IPS-20b (cell line): ENCODE measurements around the gene GABRQ.

ENCODE experiments used
- H3K27ac ChIP-seq: one replicate; pipeline ENCODE4 v1.5.1; 2013; ENCODE audit warnings: low read length
- H3K27me3 ChIP-seq: 2 replicates; pipeline ENCODE4 v1.6.1; 2013; ENCODE audit warnings: mild to moderate bottlenecking, low read length, inconsistent platforms; ENCODE audit not compliant: insufficient read depth
- H3K36me3 ChIP-seq: 2 replicates; pipeline ENCODE4 v1.6.1; 2013; ENCODE audit warnings: low read depth, mild to moderate bottlenecking, inconsistent platforms, low read length, moderate library complexity; ENCODE audit not compliant: insufficient read depth
- H3K4me1 ChIP-seq: 2 replicates; pipeline ENCODE4 v1.6.1; 2013; ENCODE audit warnings: mild to moderate bottlenecking, control low read depth, inconsistent platforms, low read length, moderate library complexity; ENCODE audit not compliant: insufficient read depth
- H3K4me3 ChIP-seq: 2 replicates; pipeline ENCODE4 v1.5.1; 2013; ENCODE audit warnings: mild to moderate bottlenecking, low read length, inconsistent platforms
- H3K9ac ChIP-seq: 2 replicates; pipeline ENCODE4 v1.6.1; 2013; ENCODE audit warnings: low read depth, mild to moderate bottlenecking, inconsistent platforms, low read length, moderate library complexity
- H3K9me3 ChIP-seq: 2 replicates; pipeline ENCODE4 v1.6.1; 2013; ENCODE audit warnings: mild to moderate bottlenecking, low read depth, low read length, inconsistent platforms; ENCODE audit not compliant: insufficient read depth

Gene GABRQ

GRCh38 chrX:152640034-152640818 is 2.5 kb downstream of the GABRQ start:
- Histone ChIP-seq H3K4me1 (peaks cover 13% of the 10 kb centered on the region; the same call in 1 of the 2 replicates), H3K9ac (no peak overlapping the region), H3K4me3 (peak overlapping the region; percentile 41; the same call in 1 of the 2 replicates), H3K27ac (no peak overlapping the region), H3K27me3 (peaks cover 35% of the 10 kb centered on the region), H3K36me3 (peaks cover 10% of the 10 kb centered on the region; the same call in 1 of the 2 replicates), H3K9me3 (no peaks in the 10 kb centered on the region)

- peaks cover 13% of the 10 kb centered on the region; the same call in 1 of the 2 replicates for H3K4me1 ChIP-seq
- no peak overlapping the region for H3K27ac ChIP-seq
- H3K36me3 ChIP-seq: peaks cover 17% of the 10 kb centered on the region; the same call in 1 of the 2 replicates
- H3K27me3 ChIP-seq: peaks cover 35% of the 10 kb centered on the region
- peak overlapping the region; percentile 46; the same call in 1 of the 2 replicates for H3K4me3 ChIP-seq
- H3K9me3 ChIP-seq: no peaks in the 10 kb centered on the region
- peak overlapping the region; percentile 25; the same call in 1 of the 2 replicates for H3K9ac ChIP-seq
These were observed 3.7 kb downstream of the GABRQ start for GRCh38 chrX:152641256-152641875.

- Histone ChIP-seq H3K27me3 (peaks cover 30% of the 10 kb centered on the region), H3K36me3 (peaks cover 21% of the 10 kb centered on the region; the same call in 1 of the 2 replicates), H3K9me3 (no peaks in the 10 kb centered on the region), H3K27ac (no peak overlapping the region), H3K4me1 (peaks cover 13% of the 10 kb centered on the region; the same call in 1 of the 2 replicates), H3K9ac (peak overlapping the region; percentile 25; the same call in 1 of the 2 replicates), H3K4me3 (0 out of 2 replicates have a peak overlapping the region, but pooled peaks have one; percentile 46)
These were observed 4.3 kb downstream of the GABRQ start for GRCh38 chrX:152641996-152642395.

GRCh38 chrX:152642931-152643564 is 5.4 kb downstream of the GABRQ start:
- Histone ChIP-seq H3K27me3 (peaks cover 25% of the 10 kb centered on the region), H3K4me1 (peaks cover 13% of the 10 kb centered on the region; the same call in 1 of the 2 replicates), H3K27ac (no peak overlapping the region), H3K9me3 (no peaks in the 10 kb centered on the region), H3K9ac (no peak overlapping the region), H3K36me3 (peaks cover 26% of the 10 kb centered on the region; the same call in 1 of the 2 replicates), H3K4me3 (no peak overlapping the region)

GRCh38 chrX:152646961-152647360 is 9.3 kb downstream of the GABRQ start:
- H3K4me3 ChIP-seq: no peak overlapping the region
- no peak overlapping the region for H3K9ac ChIP-seq
- H3K9me3 ChIP-seq: no peaks in the 10 kb centered on the region
- peaks cover 41% of the 10 kb centered on the region; the same call in 1 of the 2 replicates for H3K36me3 ChIP-seq
- no peak overlapping the region for H3K27ac ChIP-seq
- H3K27me3 ChIP-seq: no peaks in the 10 kb centered on the region
- peaks cover under 1% of the 10 kb centered on the region; the same call in 1 of the 2 replicates for H3K4me1 ChIP-seq

GRCh38 chrX:152647978-152648377 is 10.3 kb downstream of the GABRQ start:
- peaks cover 41% of the 10 kb centered on the region; the same call in 1 of the 2 replicates for H3K36me3 ChIP-seq
- H3K4me3 ChIP-seq: no peak overlapping the region
- no peaks in the 10 kb centered on the region for H3K4me1 ChIP-seq
- no peaks in the 10 kb centered on the region for H3K9me3 ChIP-seq
- no peak overlapping the region for H3K27ac ChIP-seq
- H3K27me3 ChIP-seq: no peaks in the 10 kb centered on the region
- H3K9ac ChIP-seq: no peak overlapping the region

GRCh38 chrX:152652060-152652459 is 14.4 kb downstream of the GABRQ start:
- Histone ChIP-seq H3K4me1 (no peaks in the 10 kb centered on the region), H3K4me3 (no peak overlapping the region), H3K9me3 (no peaks in the 10 kb centered on the region), H3K9ac (no peak overlapping the region), H3K27me3 (no peaks in the 10 kb centered on the region), H3K36me3 (peaks cover 20% of the 10 kb centered on the region; the same call in 1 of the 2 replicates), H3K27ac (no peak overlapping the region)

GRCh38 chrX:152652467-152652866 is 14.8 kb downstream of the GABRQ start:
- H3K9ac ChIP-seq: no peak overlapping the region

GRCh38 chrX:152656087-152656486 is 18.4 kb downstream of the GABRQ start:
- no peak overlapping the region for H3K9ac ChIP-seq
- H3K27me3 ChIP-seq: no peaks in the 10 kb centered on the region
- no peak overlapping the region for H3K27ac ChIP-seq
- no peak overlapping the region for H3K4me3 ChIP-seq
- no peaks in the 10 kb centered on the region for H3K4me1 ChIP-seq
- H3K9me3 ChIP-seq: no peaks in the 10 kb centered on the region
- peaks cover 9% of the 10 kb centered on the region; the same call in 1 of the 2 replicates for H3K36me3 ChIP-seq

More at GRCh38 chrX:152652467-152652866, 14.8 kb downstream of the GABRQ start:
- H3K4me1 ChIP-seq: no peaks in the 10 kb centered on the region
- H3K4me3 ChIP-seq: no peak overlapping the region
- H3K9me3 ChIP-seq: no peaks in the 10 kb centered on the region
- H3K36me3 ChIP-seq: peaks cover 20% of the 10 kb centered on the region; the same call in 1 of the 2 replicates
- no peaks in the 10 kb centered on the region for H3K27me3 ChIP-seq
- no peak overlapping the region for H3K27ac ChIP-seq

- Histone ChIP-seq H3K9ac (no peak overlapping the region), H3K27me3 (no peaks in the 10 kb centered on the region), H3K4me3 (no peak overlapping the region), H3K36me3 (peaks cover 1% of the 10 kb centered on the region; the same call in 1 of the 2 replicates), H3K9me3 (no peaks in the 10 kb centered on the region), H3K4me1 (no peaks in the 10 kb centered on the region), H3K27ac (no peak overlapping the region)
These were observed 19.2 kb downstream of the GABRQ start for GRCh38 chrX:152656890-152657289.

GRCh38 chrX:152658302-152658701 is 20.6 kb downstream of the GABRQ start:
- no peaks in the 10 kb centered on the region for H3K9me3 ChIP-seq
- no peak overlapping the region for H3K9ac ChIP-seq

More at GRCh38 chrX:152658302-152658701, 20.6 kb downstream of the GABRQ start:
- Histone ChIP-seq H3K36me3 (no peaks in the 10 kb centered on the region), H3K27ac (no peak overlapping the region), H3K4me3 (no peak overlapping the region), H3K4me1 (no peaks in the 10 kb centered on the region), H3K27me3 (no peaks in the 10 kb centered on the region)
